HepG2 (cell line): Measurements from ENCODE around the gene EIF4EBP3. TPM values are rescaled to one million over a fixed set of nuclear protein-coding genes. Genes with fewer than 3 reads are reported as not detected.

Experiments
- ARID2 ChIP-seq: sonication (generic); formaldehyde crosslinking; IDR thresholded peaks from 2 replicates; pipeline ENCODE4 v1.8.1; 2022; ENCODE audit warnings: mild to moderate bottlenecking, missing genetic modification reagents, borderline replicate concordance
- ATRX ChIP-seq: sonication (generic); formaldehyde crosslinking; IDR thresholded peaks from 2 replicates; pipeline ENCODE4 v1.4.0; 2020; ENCODE audit warnings: missing genetic modification reagents, borderline replicate concordance
- CTCF ChIP-seq: sonication (generic); formaldehyde crosslinking; IDR thresholded peaks from 2 replicates; pipeline ENCODE4 v1.5.0; 2020; ENCODE audit warnings: mild to moderate bottlenecking, missing genetic modification reagents, moderate library complexity
- RBM22 ChIP-seq: fragments of 200-400 bp; formaldehyde crosslinking; optimal IDR thresholded peaks from 2 replicates; pipeline ENCODE3; 2017; ENCODE audit warnings: mild to moderate bottlenecking, low read length, moderate library complexity
- TBX3 ChIP-seq: fragments of 450-650 bp; IDR thresholded peaks from 2 replicates; pipeline ENCODE4 v1.6.1; 2017; ENCODE audit warnings: antibody characterized with exemption, mild to moderate bottlenecking, inconsistent platforms, borderline replicate concordance
- ZFY ChIP-seq: sonication (generic); formaldehyde crosslinking; IDR thresholded peaks from 2 replicates; pipeline ENCODE4 v1.4.0; 2020; ENCODE audit warnings: missing genetic modification reagents
- ZNF510 ChIP-seq: sonication (generic); formaldehyde crosslinking; IDR thresholded peaks from 2 replicates; pipeline ENCODE4 v1.4.0; 2020; ENCODE audit warnings: low read depth, mild to moderate bottlenecking, missing genetic modification reagents
- polyA plus RNA-seq, 8 experiments: library from polyadenylated mRNA; depleted of rRNA in 3 of 8; stranded (reverse) in 7 of 8; unstranded in 1 of 8; fragments of >200 nt; fragmentation: Illumina TruSeq in 4 of 8; extraction: Trizol in 4 of 8; gene quantifications; 2 replicates each; pipeline versions ENCODE4 v1.2.1 to v1.2.3, GENCODE V29; 2011 to 2016; ENCODE audit warnings: low read depth in 4 of 8, missing spikeins in 1 of 8, mixed read lengths in 1 of 8; ENCODE audit not compliant: insufficient read depth in 1 of 8
- total RNA-seq, 5 experiments: library from RNA; depleted of rRNA; stranded (reverse); fragments of >200 nt; fragmentation: Illumina TruSeq; extraction: Trizol; gene quantifications; 2 replicates each; pipeline ENCODE4 v1.2.3, GENCODE V29; 2016; ENCODE audit warnings: low read depth in 1 of 5
- TF ChIP-seq, protein P1 (sequence below): IDR thresholded peaks from 2 replicates; pipeline ENCODE4 v1.6.1; 2016
- TF ChIP-seq, protein P2 (sequence below): sonication (generic); formaldehyde crosslinking; IDR thresholded peaks from 2 replicates; pipeline ENCODE4 v1.4.0; 2020; ENCODE audit warnings: mild to moderate bottlenecking, missing genetic modification reagents
- TF ChIP-seq, protein P3 (sequence below), 2 experiments: sonication (generic) in 1 of 2; formaldehyde crosslinking in 1 of 2; IDR thresholded peaks; 2 replicates each; pipeline versions ENCODE4 v1.4.0 to v1.6.1; 2016 to 2020; ENCODE audit warnings: borderline replicate concordance in 1 of 2, low read depth in 1 of 2, mild to moderate bottlenecking in 1 of 2, missing genetic modification reagents in 1 of 2
- TF ChIP-seq, protein P4 (sequence below): IDR thresholded peaks from 2 replicates; pipeline ENCODE4 v1.6.1; 2016; ENCODE audit warnings: low read depth, missing genetic modification reagents, missing compliant biosample characterization

The EIF4EBP3 gene
- total and polyA plus RNA-seq, 2 of the 13 experiments (the other 11 are each of a cell fraction or from before 2014, with no cell fraction given), result 0.61 to 1.7 TPM

- TF ChIP-seq, protein P1, sequence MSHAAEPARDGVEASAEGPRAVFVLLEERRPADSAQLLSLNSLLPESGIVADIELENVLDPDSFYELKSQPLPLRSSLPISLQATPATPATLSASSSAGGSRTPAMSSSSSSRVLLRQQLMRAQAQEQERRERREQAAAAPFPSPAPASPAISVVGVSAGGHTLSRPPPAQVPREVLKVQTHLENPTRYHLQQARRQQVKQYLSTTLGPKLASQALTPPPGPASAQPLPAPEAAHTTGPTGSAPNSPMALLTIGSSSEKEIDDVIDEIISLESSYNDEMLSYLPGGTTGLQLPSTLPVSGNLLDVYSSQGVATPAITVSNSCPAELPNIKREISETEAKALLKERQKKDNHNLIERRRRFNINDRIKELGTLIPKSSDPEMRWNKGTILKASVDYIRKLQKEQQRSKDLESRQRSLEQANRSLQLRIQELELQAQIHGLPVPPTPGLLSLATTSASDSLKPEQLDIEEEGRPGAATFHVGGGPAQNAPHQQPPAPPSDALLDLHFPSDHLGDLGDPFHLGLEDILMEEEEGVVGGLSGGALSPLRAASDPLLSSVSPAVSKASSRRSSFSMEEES, result peak; percentile 84
- no peak for TF ChIP-seq ZFY (CRISPR knock-in tag)
- no peak for TF ChIP-seq ZNF510
- peak; percentile 83 for TF ChIP-seq RBM22
- TF ChIP-seq TBX3, result no peak
- no peak for TF ChIP-seq ARID2 (CRISPR knock-in tag)
- TF ChIP-seq, protein P2, sequence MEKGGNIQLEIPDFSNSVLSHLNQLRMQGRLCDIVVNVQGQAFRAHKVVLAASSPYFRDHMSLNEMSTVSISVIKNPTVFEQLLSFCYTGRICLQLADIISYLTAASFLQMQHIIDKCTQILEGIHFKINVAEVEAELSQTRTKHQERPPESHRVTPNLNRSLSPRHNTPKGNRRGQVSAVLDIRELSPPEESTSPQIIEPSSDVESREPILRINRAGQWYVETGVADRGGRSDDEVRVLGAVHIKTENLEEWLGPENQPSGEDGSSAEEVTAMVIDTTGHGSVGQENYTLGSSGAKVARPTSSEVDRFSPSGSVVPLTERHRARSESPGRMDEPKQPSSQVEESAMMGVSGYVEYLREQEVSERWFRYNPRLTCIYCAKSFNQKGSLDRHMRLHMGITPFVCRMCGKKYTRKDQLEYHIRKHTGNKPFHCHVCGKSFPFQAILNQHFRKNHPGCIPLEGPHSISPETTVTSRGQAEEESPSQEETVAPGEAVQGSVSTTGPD, result no peak
- TF ChIP-seq, protein P3, sequence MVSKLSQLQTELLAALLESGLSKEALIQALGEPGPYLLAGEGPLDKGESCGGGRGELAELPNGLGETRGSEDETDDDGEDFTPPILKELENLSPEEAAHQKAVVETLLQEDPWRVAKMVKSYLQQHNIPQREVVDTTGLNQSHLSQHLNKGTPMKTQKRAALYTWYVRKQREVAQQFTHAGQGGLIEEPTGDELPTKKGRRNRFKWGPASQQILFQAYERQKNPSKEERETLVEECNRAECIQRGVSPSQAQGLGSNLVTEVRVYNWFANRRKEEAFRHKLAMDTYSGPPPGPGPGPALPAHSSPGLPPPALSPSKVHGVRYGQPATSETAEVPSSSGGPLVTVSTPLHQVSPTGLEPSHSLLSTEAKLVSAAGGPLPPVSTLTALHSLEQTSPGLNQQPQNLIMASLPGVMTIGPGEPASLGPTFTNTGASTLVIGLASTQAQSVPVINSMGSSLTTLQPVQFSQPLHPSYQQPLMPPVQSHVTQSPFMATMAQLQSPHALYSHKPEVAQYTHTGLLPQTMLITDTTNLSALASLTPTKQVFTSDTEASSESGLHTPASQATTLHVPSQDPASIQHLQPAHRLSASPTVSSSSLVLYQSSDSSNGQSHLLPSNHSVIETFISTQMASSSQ (IDR thresholded peaks at IDR 0.05; ENCODE audit: low read depth), result no peak
- TF ChIP-seq, protein P3 (CRISPR knock-in tag; IDR thresholded peaks at IDR 0.05; ENCODE audit: borderline replicate concordance), result no peak
- no peak for TF ChIP-seq ATRX (CRISPR knock-in tag)
- TF ChIP-seq, protein P4, sequence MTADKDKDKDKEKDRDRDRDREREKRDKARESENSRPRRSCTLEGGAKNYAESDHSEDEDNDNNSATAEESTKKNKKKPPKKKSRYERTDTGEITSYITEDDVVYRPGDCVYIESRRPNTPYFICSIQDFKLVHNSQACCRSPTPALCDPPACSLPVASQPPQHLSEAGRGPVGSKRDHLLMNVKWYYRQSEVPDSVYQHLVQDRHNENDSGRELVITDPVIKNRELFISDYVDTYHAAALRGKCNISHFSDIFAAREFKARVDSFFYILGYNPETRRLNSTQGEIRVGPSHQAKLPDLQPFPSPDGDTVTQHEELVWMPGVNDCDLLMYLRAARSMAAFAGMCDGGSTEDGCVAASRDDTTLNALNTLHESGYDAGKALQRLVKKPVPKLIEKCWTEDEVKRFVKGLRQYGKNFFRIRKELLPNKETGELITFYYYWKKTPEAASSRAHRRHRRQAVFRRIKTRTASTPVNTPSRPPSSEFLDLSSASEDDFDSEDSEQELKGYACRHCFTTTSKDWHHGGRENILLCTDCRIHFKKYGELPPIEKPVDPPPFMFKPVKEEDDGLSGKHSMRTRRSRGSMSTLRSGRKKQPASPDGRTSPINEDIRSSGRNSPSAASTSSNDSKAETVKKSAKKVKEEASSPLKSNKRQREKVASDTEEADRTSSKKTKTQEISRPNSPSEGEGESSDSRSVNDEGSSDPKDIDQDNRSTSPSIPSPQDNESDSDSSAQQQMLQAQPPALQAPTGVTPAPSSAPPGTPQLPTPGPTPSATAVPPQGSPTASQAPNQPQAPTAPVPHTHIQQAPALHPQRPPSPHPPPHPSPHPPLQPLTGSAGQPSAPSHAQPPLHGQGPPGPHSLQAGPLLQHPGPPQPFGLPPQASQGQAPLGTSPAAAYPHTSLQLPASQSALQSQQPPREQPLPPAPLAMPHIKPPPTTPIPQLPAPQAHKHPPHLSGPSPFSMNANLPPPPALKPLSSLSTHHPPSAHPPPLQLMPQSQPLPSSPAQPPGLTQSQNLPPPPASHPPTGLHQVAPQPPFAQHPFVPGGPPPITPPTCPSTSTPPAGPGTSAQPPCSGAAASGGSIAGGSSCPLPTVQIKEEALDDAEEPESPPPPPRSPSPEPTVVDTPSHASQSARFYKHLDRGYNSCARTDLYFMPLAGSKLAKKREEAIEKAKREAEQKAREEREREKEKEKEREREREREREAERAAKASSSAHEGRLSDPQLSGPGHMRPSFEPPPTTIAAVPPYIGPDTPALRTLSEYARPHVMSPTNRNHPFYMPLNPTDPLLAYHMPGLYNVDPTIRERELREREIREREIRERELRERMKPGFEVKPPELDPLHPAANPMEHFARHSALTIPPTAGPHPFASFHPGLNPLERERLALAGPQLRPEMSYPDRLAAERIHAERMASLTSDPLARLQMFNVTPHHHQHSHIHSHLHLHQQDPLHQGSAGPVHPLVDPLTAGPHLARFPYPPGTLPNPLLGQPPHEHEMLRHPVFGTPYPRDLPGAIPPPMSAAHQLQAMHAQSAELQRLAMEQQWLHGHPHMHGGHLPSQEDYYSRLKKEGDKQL (CRISPR knock-in tag), result no peak
- TF ChIP-seq CTCF (CRISPR knock-in tag), result peak; percentile 62
Measured at GRCh38 chr5:140547508-140548299, at the start of gene EIF4EBP3 (continued).
